Neural progenitor cell (in vitro differentiated cells): ENCODE data around the gene OR10A2. TPM values are rescaled to one million over a fixed set of nuclear protein-coding genes. Genes with fewer than 3 reads are reported as not detected.
"Not testable (repeated sequence)": the region's sequence is repeated elsewhere in the genome, so short reads cannot be mapped to it uniquely, and the experiment has no call there.

Experiments used
- DNase-seq: peaks from one replicate; pipeline ENCODE4 v3.0.0-alpha.2; 2016; ENCODE audit warnings: low spot score
- H2AFZ ChIP-seq: fragments of 200-600 bp; sonication (generic); replicated peaks from 2 replicates; pipeline ENCODE4 v1.6.1; 2016; ENCODE audit warnings: antibody characterized with exemption
- H3F3A ChIP-seq: fragments of 200-600 bp; sonication (generic); 2 replicates; pipeline ENCODE4 v1.6.1; 2016; ENCODE audit warnings: antibody characterized with exemption, low read depth
- H3K27ac ChIP-seq: fragments of 200-600 bp; sonication (generic); 2 replicates; pipeline ENCODE4 v1.5.1; 2016; ENCODE audit warnings: mild to moderate bottlenecking
- H3K27me3 ChIP-seq: fragments of 200-600 bp; sonication (generic); 2 replicates; pipeline ENCODE4 v1.6.1; 2016; ENCODE audit warnings: mild to moderate bottlenecking, moderate library complexity
- H3K36me3 ChIP-seq: fragments of 200-600 bp; sonication (generic); 2 replicates; pipeline ENCODE4 v1.5.1; 2016
- H3K4me1 ChIP-seq: fragments of 200-600 bp; sonication (generic); 2 replicates; pipeline ENCODE4 v1.6.1; 2016; ENCODE audit warnings: mixed run types
- H3K4me2 ChIP-seq: fragments of 200-600 bp; sonication (generic); 2 replicates; pipeline ENCODE4 v1.6.1; 2016
- H3K4me3 ChIP-seq: fragments of 200-600 bp; sonication (generic); 2 replicates; pipeline ENCODE4 v1.5.1; 2016
- H3K79me2 ChIP-seq: fragments of 200-600 bp; sonication (generic); 2 replicates; pipeline ENCODE4 v1.6.1; 2016; ENCODE audit warnings: low read depth
- H3K9ac ChIP-seq: fragments of 200-600 bp; sonication (generic); 2 replicates; pipeline ENCODE4 v1.6.1; 2016
- H3K9me3 ChIP-seq: fragments of 200-600 bp; sonication (generic); 2 replicates; pipeline ENCODE4 v1.5.1; 2016; ENCODE audit warnings: low read depth
- H4K20me1 ChIP-seq: fragments of 200-600 bp; sonication (generic); 2 replicates; pipeline ENCODE4 v1.6.1; 2016; ENCODE audit warnings: low read depth
- H3K27ac Mint-ChIP-seq: 3 replicates; pipeline ENCODE4 v1.8.0; 2021; ENCODE audit warnings: mixed read lengths
- H3K27me3 Mint-ChIP-seq: 2 replicates; pipeline ENCODE4 v1.8.0; 2022; ENCODE audit warnings: low read depth, mild to moderate bottlenecking, inconsistent platforms, moderate library complexity, mixed read lengths; ENCODE audit not compliant: insufficient read depth
- H3K36me3 Mint-ChIP-seq: 3 replicates; pipeline ENCODE4 v1.8.0; 2021; ENCODE audit warnings: mixed read lengths
- H3K4me1 Mint-ChIP-seq: 3 replicates; pipeline ENCODE4 v1.8.0; 2021; ENCODE audit warnings: mixed read lengths
- H3K4me3 Mint-ChIP-seq: 3 replicates; pipeline ENCODE4 v1.8.0; 2021; ENCODE audit warnings: mild to moderate bottlenecking, moderate library complexity, mixed read lengths
- H3K9me3 Mint-ChIP-seq: 3 replicates; pipeline ENCODE4 v1.8.0; 2020; ENCODE audit warnings: mixed read lengths
- EZH2 ChIP-seq: fragments of 200-600 bp; sonication (generic); IDR thresholded peaks from 2 replicates; pipeline ENCODE4 v1.6.1; 2017; ENCODE audit warnings: antibody characterized with exemption, mild to moderate bottlenecking, moderate library complexity
- EZH2phosphoT487 ChIP-seq: fragments of 200-600 bp; sonication (generic); IDR thresholded peaks from 2 replicates; pipeline ENCODE4 v1.6.1; 2017; ENCODE audit warnings: antibody characterized with exemption
- total RNA-seq: library from RNA; depleted of rRNA; stranded (reverse); fragments of >200 nt; gene quantifications from 2 replicates; pipeline ENCODE4 v1.2.3, GENCODE V29; 2015; ENCODE audit warnings: low replicate concordance
- TF ChIP-seq, protein P1 (sequence below): fragments of 200-600 bp; sonication (generic); IDR thresholded peaks from 2 replicates; pipeline ENCODE4 v1.5.1; 2017; ENCODE audit warnings: antibody characterized with exemption, mild to moderate bottlenecking

Gene OR10A2
- total RNA-seq, 1 donor from 2014 or later, result not detected

GRCh38 chr11:6895010-6895409 is 32.2 kb downstream of the OR10A2 start:
- Histone ChIP-seq H3F3A (no peaks in the 10 kb centered on the region), H3K9ac (no peak overlapping the region), H3K27me3 (no peaks in the 10 kb centered on the region), H3K4me2 (no peak overlapping the region), H3K4me1 (no peaks in the 10 kb centered on the region), H3K4me3 (no peak overlapping the region), H3K79me2 (no peaks in the 10 kb centered on the region), H3K27ac (no peak overlapping the region), H2AFZ (no peak overlapping the region), H4K20me1 (no peaks in the 10 kb centered on the region), H3K36me3 (no peaks in the 10 kb centered on the region), H3K9me3 (no peaks in the 10 kb centered on the region)
- H3K27me3 Mint-ChIP-seq, result no peaks in the 10 kb centered on the region
- no peak for DNase-seq
- no peak overlapping the region for H3K27ac Mint-ChIP-seq
- no peaks in the 10 kb centered on the region for H3K4me1 Mint-ChIP-seq
- no peaks in the 10 kb centered on the region for H3K36me3 Mint-ChIP-seq
- no peak for TF ChIP-seq EZH2phosphoT487
- TF ChIP-seq, protein P1, sequence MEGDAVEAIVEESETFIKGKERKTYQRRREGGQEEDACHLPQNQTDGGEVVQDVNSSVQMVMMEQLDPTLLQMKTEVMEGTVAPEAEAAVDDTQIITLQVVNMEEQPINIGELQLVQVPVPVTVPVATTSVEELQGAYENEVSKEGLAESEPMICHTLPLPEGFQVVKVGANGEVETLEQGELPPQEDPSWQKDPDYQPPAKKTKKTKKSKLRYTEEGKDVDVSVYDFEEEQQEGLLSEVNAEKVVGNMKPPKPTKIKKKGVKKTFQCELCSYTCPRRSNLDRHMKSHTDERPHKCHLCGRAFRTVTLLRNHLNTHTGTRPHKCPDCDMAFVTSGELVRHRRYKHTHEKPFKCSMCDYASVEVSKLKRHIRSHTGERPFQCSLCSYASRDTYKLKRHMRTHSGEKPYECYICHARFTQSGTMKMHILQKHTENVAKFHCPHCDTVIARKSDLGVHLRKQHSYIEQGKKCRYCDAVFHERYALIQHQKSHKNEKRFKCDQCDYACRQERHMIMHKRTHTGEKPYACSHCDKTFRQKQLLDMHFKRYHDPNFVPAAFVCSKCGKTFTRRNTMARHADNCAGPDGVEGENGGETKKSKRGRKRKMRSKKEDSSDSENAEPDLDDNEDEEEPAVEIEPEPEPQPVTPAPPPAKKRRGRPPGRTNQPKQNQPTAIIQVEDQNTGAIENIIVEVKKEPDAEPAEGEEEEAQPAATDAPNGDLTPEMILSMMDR, result no peak
- TF ChIP-seq EZH2, result no peak
- no peak overlapping the region for H3K4me3 Mint-ChIP-seq
- no peaks in the 10 kb centered on the region for H3K9me3 Mint-ChIP-seq

GRCh38 chr11:6898911-6899310 is 36.1 kb downstream of the OR10A2 start:
- Histone ChIP-seq H3K36me3 (no peaks in the 10 kb centered on the region), H4K20me1 (no peaks in the 10 kb centered on the region), H2AFZ (no peak overlapping the region), H3K27me3 (no peaks in the 10 kb centered on the region), H3K9ac (no peak overlapping the region), H3F3A (no peaks in the 10 kb centered on the region), H3K27ac (no peak overlapping the region), H3K4me3 (no peak overlapping the region), H3K9me3 (peaks cover 3% of the 10 kb centered on the region), H3K4me2 (no peak overlapping the region), H3K4me1 (no peaks in the 10 kb centered on the region), H3K79me2 (no peaks in the 10 kb centered on the region)
- no peak for DNase-seq
- Mint-ChIP-seq H3K27ac (no peak overlapping the region), H3K36me3 (no peaks in the 10 kb centered on the region), H3K27me3 (no peaks in the 10 kb centered on the region), H3K4me1 (no peaks in the 10 kb centered on the region), H3K4me3 (no peak overlapping the region), H3K9me3 (no peaks in the 10 kb centered on the region)
- TF ChIP-seq, protein P1, result no peak
- no peak for TF ChIP-seq EZH2
- no peak for TF ChIP-seq EZH2phosphoT487

DNA sequence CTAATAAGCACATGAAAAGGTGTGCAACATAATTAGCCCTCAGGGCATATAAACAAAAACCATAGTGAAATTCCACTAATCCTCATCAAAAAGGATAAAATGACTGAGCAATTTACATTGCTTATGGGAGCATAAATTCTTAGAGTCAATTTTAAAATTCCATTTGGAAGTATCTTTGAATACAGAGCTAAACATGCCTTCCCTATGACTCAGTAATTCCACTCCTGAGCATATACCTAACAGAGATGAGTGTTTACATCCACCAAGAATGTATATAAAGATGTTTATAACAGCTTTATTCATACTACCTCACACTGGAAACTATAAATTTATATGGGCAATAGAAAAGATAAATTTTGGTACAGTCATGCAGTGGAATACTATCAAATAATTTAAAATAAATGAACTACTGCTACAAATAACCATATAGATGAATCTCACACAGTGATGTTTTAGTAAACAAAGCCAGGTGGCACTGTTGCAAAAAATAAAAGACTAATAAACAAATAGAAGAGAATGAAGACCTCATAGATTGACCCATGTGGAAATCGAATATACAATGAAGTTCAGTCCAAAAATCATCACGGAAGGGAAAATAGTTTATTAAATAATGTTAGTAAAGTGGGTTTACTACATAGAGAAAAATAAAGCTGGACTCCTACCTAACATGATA is 37.6 kb downstream of the OR10A2 start:
- no peaks in the 10 kb centered on the region for H3K27me3 Mint-ChIP-seq
- H3K4me3 ChIP-seq, result no peak overlapping the region
- no peaks in the 10 kb centered on the region for H3K36me3 ChIP-seq
- H4K20me1 ChIP-seq, result no peaks in the 10 kb centered on the region
- H3K9me3 Mint-ChIP-seq, result peaks cover 2% of the 10 kb centered on the region
- H3K27ac Mint-ChIP-seq, result no peak overlapping the region
- no peaks in the 10 kb centered on the region for H3K27me3 ChIP-seq
- H3K4me3 Mint-ChIP-seq, result no peak overlapping the region
- no peaks in the 10 kb centered on the region for H3K79me2 ChIP-seq
- no peaks in the 10 kb centered on the region for H3K4me1 Mint-ChIP-seq
- DNase-seq, result no peak
- peaks cover 3% of the 10 kb centered on the region for H3K9me3 ChIP-seq
- H3K4me1 ChIP-seq, result no peaks in the 10 kb centered on the region
- no peak overlapping the region for H2AFZ ChIP-seq
- no peaks in the 10 kb centered on the region for H3F3A ChIP-seq
- no peaks in the 10 kb centered on the region for H3K36me3 Mint-ChIP-seq
- TF ChIP-seq, protein P1, result peak; percentile 34
- TF ChIP-seq EZH2, result no peak
- no peak overlapping the region for H3K27ac ChIP-seq
- no peak overlapping the region for H3K9ac ChIP-seq
- no peak overlapping the region for H3K4me2 ChIP-seq

GRCh38 chr11:6904804-6905203 is 41.9 kb downstream of the OR10A2 start:
- not testable (repeated sequence) for H3K9me3 Mint-ChIP-seq, H3K79me2 ChIP-seq, H3K27me3 Mint-ChIP-seq, H3K4me3 ChIP-seq, H3K4me2 ChIP-seq, H3K4me1 Mint-ChIP-seq, DNase-seq, H3K4me3 Mint-ChIP-seq, H3K9ac ChIP-seq, H2AFZ ChIP-seq, H3K36me3 ChIP-seq, H3K27ac ChIP-seq, H3K4me1 ChIP-seq, H3K27ac Mint-ChIP-seq, H3F3A ChIP-seq, H4K20me1 ChIP-seq, H3K36me3 Mint-ChIP-seq, H3K27me3 ChIP-seq, H3K9me3 ChIP-seq
